Measurements from ENCODE around the gene RNASEH2A. TPM values are rescaled to one million over a fixed set of nuclear protein-coding genes. Genes with fewer than 3 reads are reported as not detected.

Gene RNASEH2A
- total RNA-seq, 1 donor from 2014 or later, result 37.4 TPM

DNA sequence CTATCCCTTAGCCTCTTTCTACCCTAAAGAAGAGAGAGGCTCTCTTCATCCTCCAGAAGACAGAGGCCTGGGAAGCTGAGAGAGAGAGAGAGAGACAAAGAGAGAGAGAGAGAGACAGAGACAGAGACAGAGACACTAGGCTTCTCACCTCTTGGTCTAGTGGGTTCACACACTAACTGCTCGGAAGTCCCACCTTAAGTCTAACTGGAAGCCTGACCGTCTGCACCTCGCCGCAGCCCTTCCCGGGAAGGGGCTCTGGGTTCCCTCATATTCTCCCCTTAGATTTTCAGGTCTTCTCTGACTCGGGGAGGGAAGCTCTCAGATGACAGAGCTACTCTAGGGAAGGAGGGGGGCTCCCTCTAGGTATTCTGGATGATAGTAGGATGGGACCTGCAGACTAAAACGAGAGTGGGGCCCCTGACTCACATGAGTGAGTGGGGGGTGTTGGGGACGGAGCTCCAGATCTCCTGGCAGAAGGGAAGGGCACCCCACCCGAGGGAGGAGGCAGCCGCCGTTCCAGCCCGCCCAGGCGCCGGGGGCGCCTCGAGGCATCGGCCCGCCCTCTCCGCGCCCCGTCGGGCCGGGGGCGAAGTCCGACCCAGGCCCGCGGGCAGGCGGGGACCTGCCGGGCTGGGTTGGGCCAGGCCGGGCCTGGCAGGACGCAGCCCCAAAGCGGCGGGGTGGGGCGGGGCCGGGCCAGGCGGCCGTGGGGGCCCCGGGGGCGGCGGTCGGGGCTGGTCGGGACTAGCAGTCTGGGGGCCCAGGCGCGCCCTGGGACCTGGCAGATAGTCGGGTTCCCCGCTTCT is 17.1 kb upstream of the RNASEH2A start:
- TF ChIP-seq CTCF (IDR thresholded peaks at IDR 0.05; ENCODE audit: unreplicated experiment), result no peak
- no peak for DNase-seq (ENCODE audit: low spot score, unreplicated experiment)
- peak overlapping the region; percentile 56 for H3K4me3 Mint-ChIP-seq (ENCODE audit: low read depth)
- peaks cover 18% of the 10 kb centered on the region for H3K4me1 Mint-ChIP-seq (ENCODE audit: low read depth)
- H3K27me3 Mint-ChIP-seq, result peaks cover 18% of the 10 kb centered on the region
- no peaks in the 10 kb centered on the region for H3K36me3 Mint-ChIP-seq (ENCODE audit: insufficient read depth)
- no peaks in the 10 kb centered on the region for H3K9me3 Mint-ChIP-seq (ENCODE audit: low read depth)
- H3K27ac Mint-ChIP-seq, result peak overlapping the region; percentile 72

GRCh38 chr19:12789904-12790619 is 16.3 kb upstream of the RNASEH2A start:
- H3K4me1 Mint-ChIP-seq (ENCODE audit: low read depth), result peaks cover 18% of the 10 kb centered on the region

GRCh38 chr19:12790628-12791344 is 15.6 kb upstream of the RNASEH2A start:
- Mint-ChIP-seq H3K27me3 (peaks cover 18% of the 10 kb centered on the region), H3K4me3 (ENCODE audit: low read depth) (peak overlapping the region; percentile 55), H3K36me3 (ENCODE audit: insufficient read depth) (no peaks in the 10 kb centered on the region), H3K4me1 (ENCODE audit: low read depth) (peaks cover 18% of the 10 kb centered on the region), H3K9me3 (ENCODE audit: low read depth) (no peaks in the 10 kb centered on the region), H3K27ac (no peak overlapping the region)
- no peak for TF ChIP-seq CTCF (IDR thresholded peaks at IDR 0.05; ENCODE audit: unreplicated experiment)
- DNase-seq (ENCODE audit: low spot score, unreplicated experiment), result no peak

More at GRCh38 chr19:12789904-12790619, 16.3 kb upstream of the RNASEH2A start:
- no peak for TF ChIP-seq CTCF (IDR thresholded peaks at IDR 0.05; ENCODE audit: unreplicated experiment)
- Mint-ChIP-seq H3K9me3 (ENCODE audit: low read depth) (no peaks in the 10 kb centered on the region), H3K4me3 (ENCODE audit: low read depth) (peak overlapping the region; percentile 55), H3K36me3 (ENCODE audit: insufficient read depth) (no peaks in the 10 kb centered on the region), H3K27me3 (peaks cover 18% of the 10 kb centered on the region), H3K27ac (no peak overlapping the region)
- DNase-seq (ENCODE audit: low spot score, unreplicated experiment), result peak; percentile 83

GRCh38 chr19:12791345-12792050 is 14.9 kb upstream of the RNASEH2A start, which contains the start of gene JUNB:
JUNB (plus strand) TSS chr19:12791486; CDS start chr19:12791772, 286 bp downstream.
- H3K27ac Mint-ChIP-seq, result peak within 1 kb of the TSS; percentile 86
- peaks cover 18% of the 10 kb centered on the region for H3K4me1 Mint-ChIP-seq (ENCODE audit: low read depth)
- H3K36me3 Mint-ChIP-seq (ENCODE audit: insufficient read depth), result no peaks in the 10 kb centered on the region
- DNase-seq (ENCODE audit: low spot score, unreplicated experiment), result peak; percentile 83
- H3K9me3 Mint-ChIP-seq (ENCODE audit: low read depth), result no peaks in the 10 kb centered on the region
- peaks cover 18% of the 10 kb centered on the region for H3K27me3 Mint-ChIP-seq
- H3K4me3 Mint-ChIP-seq (ENCODE audit: low read depth), result peak within 1 kb of the TSS; percentile 80
- TF ChIP-seq CTCF (IDR thresholded peaks at IDR 0.05; ENCODE audit: unreplicated experiment), result no peak

All from progenitor cell of endocrine pancreas (in vitro differentiated cells).